AG09319 (cell line): Measurements from ENCODE around the gene CAST.
A peak's percentile ranks its signal among the peaks of the same experiment; 100 is the strongest.

Experiments
- DNase-seq: peaks from one replicate; pipeline ENCODE4 v3.0.0-alpha.2; 2010; ENCODE audit warnings: low read depth; ENCODE audit errors: extremely low read depth
- TF ChIP-seq, protein P1 (sequence below): IDR thresholded peaks from 2 replicates; pipeline ENCODE4 v1.5.1; 2011; ENCODE audit warnings: low read depth, mild to moderate bottlenecking, inconsistent platforms, low read length, moderate library complexity

CAST gene

DNA sequence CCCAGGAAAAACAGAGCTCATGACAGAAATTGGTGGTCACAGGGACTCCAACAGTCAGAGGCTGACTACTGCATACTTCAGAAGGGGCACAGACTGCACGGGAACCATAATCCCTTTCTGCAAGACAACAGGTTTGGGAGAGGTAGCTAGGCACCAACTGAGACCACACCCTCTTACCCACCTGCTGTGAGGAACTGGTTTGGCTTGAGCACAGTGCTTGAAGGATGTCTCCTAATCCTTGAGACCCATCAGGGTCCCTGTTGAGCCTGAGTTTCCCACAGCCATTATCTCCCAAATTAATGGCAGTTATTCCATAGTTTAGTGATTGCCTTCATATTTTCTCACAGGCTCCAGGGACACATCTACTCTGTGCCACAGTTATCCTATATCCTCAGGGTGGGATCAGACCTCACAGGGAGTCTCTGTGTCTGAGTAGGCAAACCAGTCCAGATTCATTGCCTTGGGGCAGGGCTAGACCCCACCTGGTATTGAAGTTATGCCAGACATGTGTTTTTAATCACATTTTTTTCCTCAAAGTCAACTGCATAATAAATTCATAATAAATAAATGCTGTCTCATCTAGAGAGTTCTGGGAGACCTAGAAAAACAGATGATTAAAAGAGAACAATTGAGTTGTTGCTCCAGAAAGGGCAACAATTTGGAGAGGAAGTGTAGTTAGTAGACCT, 9.3 kb upstream of the CAST start:
- DNase-seq = no peak
- TF ChIP-seq, protein P1, sequence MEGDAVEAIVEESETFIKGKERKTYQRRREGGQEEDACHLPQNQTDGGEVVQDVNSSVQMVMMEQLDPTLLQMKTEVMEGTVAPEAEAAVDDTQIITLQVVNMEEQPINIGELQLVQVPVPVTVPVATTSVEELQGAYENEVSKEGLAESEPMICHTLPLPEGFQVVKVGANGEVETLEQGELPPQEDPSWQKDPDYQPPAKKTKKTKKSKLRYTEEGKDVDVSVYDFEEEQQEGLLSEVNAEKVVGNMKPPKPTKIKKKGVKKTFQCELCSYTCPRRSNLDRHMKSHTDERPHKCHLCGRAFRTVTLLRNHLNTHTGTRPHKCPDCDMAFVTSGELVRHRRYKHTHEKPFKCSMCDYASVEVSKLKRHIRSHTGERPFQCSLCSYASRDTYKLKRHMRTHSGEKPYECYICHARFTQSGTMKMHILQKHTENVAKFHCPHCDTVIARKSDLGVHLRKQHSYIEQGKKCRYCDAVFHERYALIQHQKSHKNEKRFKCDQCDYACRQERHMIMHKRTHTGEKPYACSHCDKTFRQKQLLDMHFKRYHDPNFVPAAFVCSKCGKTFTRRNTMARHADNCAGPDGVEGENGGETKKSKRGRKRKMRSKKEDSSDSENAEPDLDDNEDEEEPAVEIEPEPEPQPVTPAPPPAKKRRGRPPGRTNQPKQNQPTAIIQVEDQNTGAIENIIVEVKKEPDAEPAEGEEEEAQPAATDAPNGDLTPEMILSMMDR = no peak

DNA sequence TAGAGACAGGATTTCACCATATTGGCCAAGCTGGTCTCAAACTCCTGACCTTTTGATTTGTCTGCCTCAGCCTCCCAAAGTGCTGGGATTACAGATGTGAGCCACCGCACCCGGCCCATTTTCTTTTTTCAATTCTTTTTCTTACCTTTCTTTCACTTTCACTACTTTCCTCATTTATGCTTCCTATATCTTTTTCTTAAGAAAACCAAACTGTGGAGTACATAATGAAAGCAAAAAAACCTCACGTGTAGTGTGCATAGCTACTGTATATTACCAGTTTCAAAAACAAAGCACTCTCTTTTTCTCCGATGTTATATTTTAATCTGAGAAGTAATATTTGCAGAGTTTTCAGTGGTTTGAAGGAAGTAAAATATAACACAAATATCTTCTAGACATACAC, 8.0 kb upstream of the CAST start:
- TF ChIP-seq, protein P1 = no peak
- DNase-seq = no peak

DNA sequence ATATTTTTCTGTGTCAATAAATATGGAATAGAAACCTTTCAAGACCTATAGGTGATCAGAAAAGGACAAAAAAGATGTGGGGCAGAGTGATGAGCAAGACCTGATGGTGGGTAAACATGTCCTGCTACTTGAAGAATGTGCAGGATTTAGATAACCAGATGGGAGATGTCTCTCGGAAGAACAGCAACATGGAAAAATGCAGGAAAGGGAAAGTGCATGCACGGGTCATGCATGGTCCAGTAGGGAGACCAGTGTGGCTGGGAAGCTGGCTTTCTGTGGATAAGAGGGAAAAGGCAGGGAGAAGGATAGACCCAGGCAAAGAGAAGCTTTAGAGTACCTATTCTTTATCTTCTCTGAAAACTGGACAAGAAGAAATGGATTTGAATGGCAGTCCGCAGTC, 7.1 kb upstream of the CAST start:
- DNase-seq = no peak
- TF ChIP-seq, protein P1 = no peak

DNA sequence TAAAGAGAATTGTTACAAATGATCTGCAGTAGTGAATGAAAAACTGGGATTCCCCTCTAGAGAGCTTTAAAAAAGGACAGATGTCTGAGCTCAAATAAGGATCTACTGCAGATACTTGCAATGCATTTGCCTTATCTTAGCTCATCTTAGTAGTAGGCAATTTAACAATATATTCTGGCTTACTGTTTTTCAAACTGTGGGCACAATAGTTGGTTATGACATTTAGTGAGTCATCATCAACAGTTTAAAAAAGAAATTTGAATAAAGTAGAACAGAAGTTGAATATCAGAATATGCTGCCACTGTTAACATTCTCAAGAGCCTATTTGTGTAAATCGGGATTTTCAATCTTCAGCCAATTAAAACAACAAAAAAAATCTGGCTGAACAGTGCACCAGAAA, 6.7 kb upstream of the CAST start:
- DNase-seq = no peak
- TF ChIP-seq, protein P1 = no peak

DNA sequence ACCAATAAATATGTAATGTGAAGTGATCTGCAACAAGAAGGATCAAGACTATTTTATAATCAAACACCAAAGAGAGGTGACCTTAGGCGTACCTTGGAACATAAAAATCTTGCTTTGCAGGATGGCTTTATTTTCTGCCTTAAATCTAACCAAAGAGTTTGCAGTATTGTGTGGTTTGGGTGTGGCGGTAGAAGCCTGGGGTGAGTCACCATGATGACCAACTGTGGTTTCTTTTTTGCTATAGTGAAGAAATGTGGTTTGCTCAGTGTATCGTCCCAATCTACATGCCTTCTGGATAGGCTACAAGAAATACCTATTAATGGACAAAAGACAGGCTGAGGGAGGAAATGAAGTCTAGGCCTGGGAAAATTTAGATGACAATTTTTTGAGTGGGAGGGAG, 5.1 kb upstream of the CAST start:
- peak; percentile 57 for DNase-seq
- TF ChIP-seq, protein P1 = no peak

DNA sequence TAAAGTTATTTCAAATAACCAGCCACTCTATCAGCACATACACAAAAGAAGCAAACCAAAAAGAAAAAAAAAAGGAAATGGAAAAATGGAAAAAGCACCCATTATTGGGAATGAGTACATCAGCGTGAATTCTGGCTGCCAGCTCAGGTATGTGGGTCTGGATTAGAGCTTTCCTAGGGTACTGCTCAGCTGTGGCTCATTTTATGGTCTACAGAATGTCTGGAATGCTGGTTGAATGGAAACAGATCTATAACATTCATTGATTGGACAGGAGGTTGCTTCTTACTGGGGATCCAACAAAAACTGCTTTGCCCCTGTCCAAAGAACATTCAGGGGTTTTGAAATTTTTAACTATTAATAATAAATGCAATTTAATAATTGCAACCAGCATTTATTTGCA, 3.9 kb upstream of the CAST start:
- TF ChIP-seq, protein P1 = no peak
- no peak for DNase-seq

DNA sequence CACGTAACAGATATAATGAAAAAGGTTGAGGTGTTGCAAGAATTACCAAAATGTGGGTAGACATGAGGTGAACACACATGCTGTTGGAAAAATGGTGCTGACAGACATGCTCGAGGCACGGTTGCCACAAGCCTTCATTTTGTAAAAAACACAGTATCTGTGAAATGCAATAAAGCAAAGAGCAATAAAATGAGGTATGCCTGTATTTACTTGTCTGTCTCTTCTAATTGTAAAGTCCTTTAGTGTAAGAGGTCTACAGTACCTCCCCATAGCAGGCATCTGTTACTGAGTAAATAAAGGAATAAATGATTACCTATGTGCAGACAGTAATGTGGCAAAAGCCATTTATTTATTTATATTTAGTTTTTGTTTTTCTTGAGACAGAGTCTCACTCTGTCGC, 3.0 kb upstream of the CAST start:
- TF ChIP-seq, protein P1 = no peak
- no peak for DNase-seq
